Measurements from ENCODE around the gene DPP9.

DNA sequence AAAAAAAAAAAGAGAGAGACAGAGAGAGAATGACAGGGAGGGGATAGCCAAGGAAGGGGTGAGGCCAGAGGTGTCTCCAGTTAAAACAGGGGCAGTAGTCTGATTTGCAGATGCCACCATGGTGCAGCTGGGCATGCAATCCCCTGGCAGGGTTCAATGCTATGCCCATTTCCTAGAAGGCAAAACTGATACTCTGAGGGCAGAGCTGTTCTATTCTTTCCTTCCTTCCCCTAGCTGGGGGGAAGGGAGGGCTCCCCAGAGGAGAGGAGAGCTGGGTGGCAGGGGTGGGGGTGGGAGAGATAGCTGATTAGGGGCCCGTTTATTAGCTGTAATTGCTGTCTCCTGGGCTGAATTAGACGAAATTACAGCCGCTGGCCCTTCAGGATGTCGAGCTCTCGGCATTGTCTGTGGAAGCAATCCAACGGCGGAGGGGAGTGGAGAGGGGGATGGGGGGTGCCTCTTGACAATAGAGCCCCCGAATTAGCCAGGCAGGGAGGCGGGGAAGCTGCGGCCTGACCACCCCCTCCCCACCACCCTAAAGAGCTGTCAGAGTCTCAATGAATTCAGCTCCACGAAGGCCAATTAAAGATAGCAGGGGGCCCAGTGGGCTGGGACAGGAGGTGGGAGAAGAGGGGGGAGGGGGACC lies 14.4 kb upstream of the DPP9 start:
- TF ChIP-seq CTCF (IDR thresholded peaks at IDR 0.05; ENCODE audit: low read depth, low read length, poor library complexity, severe bottlenecking) (no peak), EZH2phosphoT487 (IDR thresholded peaks at IDR 0.05; ENCODE audit: borderline replicate concordance, low read length) (no peak)

Measured in DOHH2 (cell line).